Effector CD4-positive, alpha-beta T cell (primary cell): ENCODE data around the gene SEMA3G.

Experiments
- DNase-seq: peaks from one replicate; pipeline ENCODE4 v3.0.0-alpha.2; 2020

Gene SEMA3G

DNA sequence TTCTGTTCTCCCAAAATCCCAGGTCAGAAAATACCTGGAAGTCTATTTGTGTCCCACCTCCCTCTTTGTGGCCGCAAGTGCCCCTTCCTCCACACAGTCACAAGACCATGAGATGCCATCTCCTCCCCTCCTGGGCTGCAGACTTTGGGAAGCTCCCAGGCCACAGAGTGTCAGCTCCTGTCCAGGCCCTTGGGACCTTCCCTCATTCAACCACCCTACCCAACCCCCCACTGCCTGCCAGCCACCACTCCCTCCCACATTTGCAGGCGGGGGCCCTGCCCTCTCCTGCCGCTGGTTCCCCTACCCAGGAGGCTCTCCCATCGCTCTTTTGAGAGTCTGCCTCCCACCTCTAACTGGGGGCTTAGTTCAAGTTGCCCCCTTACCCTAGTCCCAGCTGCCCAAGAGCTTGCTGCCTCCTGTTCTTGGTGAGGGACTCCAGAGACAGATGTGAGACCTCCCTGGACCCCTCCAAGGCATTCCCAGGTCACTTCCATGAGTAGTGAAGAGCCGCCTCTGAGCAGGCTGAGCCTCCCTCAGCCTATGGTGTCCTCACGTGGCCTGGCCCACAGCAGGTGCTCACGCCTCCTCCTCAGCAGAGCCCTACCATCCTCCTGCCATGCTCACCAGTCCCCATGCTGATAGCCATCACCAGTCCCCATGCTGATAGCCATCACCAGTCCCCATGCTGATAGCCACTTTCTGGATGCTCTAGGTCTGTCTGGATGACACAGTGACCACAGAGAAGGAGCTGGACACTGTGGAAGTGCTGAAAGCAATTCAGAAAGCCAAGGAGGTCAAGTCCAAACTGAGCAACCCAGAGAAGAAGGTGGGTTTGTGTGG is 34.4 kb upstream of the SEMA3G start:
- DNase-seq: no peak

GRCh38 chr3:52477796-52478095 is 32.8 kb upstream of the SEMA3G start:
- no peak for DNase-seq

DNA sequence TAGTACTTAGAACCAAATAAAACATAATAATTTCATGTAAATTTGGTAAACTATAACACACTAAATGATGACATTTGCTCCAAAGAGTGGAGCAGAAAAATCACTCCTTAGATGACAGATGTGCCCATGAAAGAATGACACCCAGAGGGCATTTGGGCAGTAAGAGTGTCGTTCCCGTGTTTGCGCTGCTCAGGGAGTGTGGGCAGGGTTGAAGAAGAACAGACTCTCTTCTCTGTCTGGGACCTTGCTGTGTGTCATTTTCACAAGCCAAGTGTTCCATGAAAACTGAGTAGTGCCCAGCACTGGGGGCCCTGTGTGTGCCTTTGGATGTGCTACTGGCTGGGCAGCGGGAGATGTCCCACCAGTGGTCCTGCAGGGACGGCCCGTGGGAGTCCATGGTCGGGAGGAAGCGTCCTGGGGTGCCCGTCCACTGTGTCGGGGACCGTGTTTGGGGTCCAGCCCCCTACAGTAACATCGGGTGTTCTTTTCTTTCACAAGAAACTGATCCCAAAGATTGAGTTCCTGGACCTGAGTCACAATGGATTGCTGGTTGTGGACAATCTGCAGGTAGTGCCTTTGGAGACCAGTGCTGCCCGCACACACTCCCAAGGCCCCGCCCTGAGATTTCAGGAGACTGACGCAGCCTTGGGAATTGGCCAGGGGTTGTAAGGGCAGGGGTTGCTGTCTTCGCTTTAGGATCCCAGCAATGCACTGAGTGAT is 32.3 kb upstream of the SEMA3G start:
- no peak for DNase-seq

DNA sequence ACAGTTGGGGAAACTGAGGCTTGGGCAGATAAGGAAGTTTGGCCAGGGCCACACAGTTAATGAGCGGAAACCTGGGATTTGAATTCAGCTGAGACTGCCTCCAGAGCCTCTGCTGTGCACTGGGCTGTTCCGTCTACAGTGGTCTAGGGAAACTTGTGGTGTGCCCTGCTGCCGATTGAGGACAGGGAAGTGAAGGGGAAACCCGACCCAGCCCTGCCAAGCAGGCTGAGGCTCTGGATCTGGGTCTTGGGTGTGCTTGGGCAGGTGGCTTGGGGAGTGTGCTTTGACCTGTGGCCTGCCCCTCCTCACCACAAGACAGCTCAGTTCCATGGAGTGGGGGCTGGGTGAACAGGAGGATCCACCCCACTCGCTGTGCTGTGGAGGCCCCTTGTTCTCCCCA is 28.1 kb upstream of the SEMA3G start:
- no peak for DNase-seq

DNA sequence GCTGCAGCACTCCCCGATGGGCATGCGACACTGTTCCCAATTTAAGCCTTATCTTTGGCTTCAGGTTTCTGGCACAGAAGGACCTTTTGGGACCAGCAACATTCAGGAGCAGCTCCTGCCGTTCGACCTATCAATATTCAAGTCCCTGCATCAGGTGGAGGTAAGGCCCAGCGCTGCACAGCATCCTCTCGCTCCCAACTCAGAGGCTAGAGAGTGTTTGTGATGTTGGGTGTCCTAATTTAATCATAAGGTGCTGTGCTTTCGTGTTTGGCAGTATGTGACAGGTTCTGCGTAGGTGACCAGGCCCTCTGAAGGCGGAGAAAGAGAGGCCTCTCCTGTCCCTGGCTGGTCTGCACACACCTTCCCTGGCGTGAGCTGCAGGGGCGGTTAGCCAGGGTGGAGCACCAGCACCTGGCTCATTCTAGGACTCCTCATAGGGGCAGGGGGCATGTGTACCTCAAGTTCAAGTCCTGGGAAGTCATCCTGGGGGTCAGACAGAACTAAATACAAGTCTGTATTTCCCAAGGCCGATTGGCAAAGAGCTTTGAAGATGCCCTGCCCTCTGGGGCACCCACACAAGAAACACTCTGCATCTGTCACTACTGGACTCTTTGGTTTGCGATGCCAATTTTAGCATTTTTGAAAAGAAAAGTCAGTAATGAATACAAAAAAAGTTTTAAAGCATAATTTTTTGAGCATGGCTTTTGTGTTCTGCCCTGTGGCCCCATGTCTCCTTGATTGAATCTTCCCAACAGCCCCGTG is 27.5 kb upstream of the SEMA3G start:
- no peak for DNase-seq

- DNase-seq: no peak
These were observed 26.7 kb upstream of the SEMA3G start for GRCh38 chr3:52471371-52472238.

DNA sequence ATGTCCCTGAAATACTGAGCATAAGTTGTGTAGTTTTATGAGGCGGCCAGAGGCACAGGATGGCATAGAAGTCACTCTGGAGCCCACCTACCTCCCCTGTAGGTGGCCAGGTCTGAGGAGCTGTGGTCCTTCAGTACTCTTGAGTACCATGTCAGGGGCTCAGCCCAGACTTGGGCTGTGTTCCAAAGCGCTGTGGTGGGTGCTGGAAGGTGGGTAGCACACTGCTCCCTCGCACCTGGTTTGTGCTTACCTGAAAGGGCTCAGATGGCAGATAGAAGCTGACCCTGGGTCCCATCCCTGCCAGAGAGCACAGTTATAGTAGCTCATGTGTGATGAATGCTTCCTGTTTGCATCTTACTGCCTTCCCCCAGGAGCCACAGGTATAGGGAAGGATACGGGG is 26.0 kb upstream of the SEMA3G start:
- no peak for DNase-seq

GRCh38 chr3:52469001-52469400 is 24.1 kb upstream of the SEMA3G start:
- no peak for DNase-seq

DNA sequence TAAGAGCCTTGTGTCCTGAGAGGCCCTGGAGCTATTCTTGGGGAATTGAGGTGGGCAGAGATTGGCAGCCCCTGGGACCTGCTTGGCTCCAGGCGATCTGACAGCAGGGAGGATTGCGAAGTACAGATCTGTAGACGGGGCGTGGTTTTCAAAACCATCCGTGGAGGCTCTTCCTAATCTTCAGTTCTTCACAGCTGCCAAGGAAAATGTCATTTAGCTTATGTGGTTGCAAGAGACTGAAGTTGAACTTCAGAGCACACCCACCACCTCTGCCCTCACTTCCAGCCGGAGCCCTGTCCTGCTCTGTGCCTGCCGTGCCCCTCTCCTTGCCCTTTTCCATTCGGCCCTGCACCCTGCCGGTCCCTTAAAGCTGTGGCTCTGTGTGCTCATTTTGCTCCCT is 23.4 kb upstream of the SEMA3G start:
- no peak for DNase-seq

- no peak for DNase-seq
These were observed 18.5 kb upstream of the SEMA3G start for GRCh38 chr3:52463416-52463815.

- DNase-seq: no peak
These were observed 17.0 kb upstream of the SEMA3G start for GRCh38 chr3:52461874-52462273.

DNA sequence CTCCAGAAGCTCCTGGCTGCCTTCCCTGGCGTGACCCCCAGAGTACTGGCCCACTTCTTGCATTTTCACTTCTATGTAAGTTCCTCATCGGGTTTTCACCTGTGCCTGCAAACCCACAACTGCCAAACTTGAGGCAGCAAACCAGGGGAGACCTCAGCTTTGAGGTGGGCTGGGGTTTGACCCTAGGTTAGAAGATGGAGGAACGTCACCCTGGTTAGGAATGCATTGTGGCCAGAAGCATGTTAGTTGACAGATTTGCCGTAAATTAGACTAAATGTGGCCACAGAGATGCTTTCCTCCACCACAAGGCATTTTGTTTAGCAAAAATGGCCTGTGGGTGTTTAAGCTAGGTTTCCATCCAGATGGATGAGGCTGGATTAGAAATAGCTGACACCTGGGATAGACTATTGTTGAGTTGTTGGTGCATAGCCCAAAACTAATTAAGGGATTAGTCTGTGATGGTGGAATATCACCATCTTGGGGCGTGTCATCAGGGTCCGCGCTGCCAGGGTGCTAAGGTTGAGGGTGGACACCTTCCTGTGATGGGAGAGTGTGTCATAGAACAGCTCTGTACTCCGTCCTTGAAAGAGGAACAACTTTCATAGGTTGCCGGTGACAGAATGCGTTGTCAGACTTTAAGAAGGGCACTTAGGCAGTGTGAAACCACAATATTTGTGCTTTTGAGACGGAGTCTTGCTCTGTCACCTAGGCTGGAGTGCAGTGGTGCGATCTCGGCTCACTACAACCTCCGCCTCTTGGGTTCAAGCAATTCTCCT is 14.1 kb upstream of the SEMA3G start:
- DNase-seq: no peak

GRCh38 chr3:52458031-52458760 is 13.3 kb upstream of the SEMA3G start:
- no peak for DNase-seq

GRCh38 chr3:52456800-52457183 is 11.9 kb upstream of the SEMA3G start:
- no peak for DNase-seq

- DNase-seq: no peak
These were observed 11.4 kb upstream of the SEMA3G start for GRCh38 chr3:52456169-52456799.

- peak; percentile 95 for DNase-seq
These were observed 10.6 kb upstream of the SEMA3G start, which contains the start of gene NISCH for GRCh38 chr3:52455283-52456168. Gene NISCH (plus strand): TSS chr3:52455604. CDS start chr3:52455642, 38 bp downstream.

- no peak for DNase-seq
These were observed 10.0 kb upstream of the SEMA3G start for GRCh38 chr3:52454938-52455282.

GRCh38 chr3:52454250-52454937 is 9.5 kb upstream of the SEMA3G start:
- DNase-seq: no peak
